Body of pancreas (tissue), 4 donors: ENCODE results near the gene FMNL2.

Experiments
- CTCF ChIP-seq, 7 experiments: fragments of 450-650 bp in 4 of 7; fragments of 200-600 bp in 3 of 7; sonication (generic) in 3 of 7; IDR thresholded peaks; one replicate each; pipeline ENCODE4 v1.5.1; 2016 to 2019; ENCODE audit warnings: antibody characterized with exemption in 7 of 7
- POLR2A ChIP-seq, 3 donors: fragments of 450-650 bp; IDR thresholded peaks; one replicate each; pipeline ENCODE4 v1.6.1; 2016; ENCODE audit warnings: antibody characterized with exemption in 3 of 3, mild to moderate bottlenecking in 2 of 3

- TF ChIP-seq POLR2A (IDR thresholded peaks at IDR 0.05) (no peak), CTCF (IDR thresholded peaks at IDR 0.05) (no peak)
Observed at GRCh38 chr2:152430876-152431275, 95.9 kb downstream of the FMNL2 start.
